ENCODE results near the gene PMPCA. TPM values are rescaled to one million over a fixed set of nuclear protein-coding genes. Genes with fewer than 3 reads are reported as not detected.

PMPCA gene
- total RNA-seq, 1 experiment from 2014 or later: 116 TPM

DNA sequence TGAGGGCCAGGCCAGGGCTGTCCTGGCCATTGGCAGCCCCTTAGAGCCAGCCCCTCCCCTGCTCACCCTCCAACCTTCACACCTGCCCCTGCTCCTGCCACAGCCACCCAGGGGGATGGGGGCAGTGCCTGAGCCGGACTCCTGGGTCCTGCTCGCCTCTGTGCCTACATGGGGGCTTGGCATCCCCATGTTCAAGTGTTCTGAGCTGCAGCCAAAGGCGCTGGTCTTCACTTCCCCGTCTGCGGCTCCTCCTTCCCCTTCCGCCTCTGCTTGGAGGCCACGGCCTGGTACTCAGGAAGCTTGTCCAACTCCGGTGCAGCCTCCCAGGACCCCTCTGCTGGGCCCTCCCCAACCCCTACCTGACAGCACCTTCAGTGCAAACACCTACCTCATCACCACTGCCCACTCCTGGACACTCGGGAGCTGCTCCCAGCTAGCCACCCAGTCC is 44.7 kb upstream of the PMPCA start:
- H2AFZ ChIP-seq (ENCODE audit: low read depth, low read length, poor library complexity, severe bottlenecking): no peak overlapping the region
- H3K4me2 ChIP-seq (ENCODE audit: low read length): no peak overlapping the region
- no peaks in the 10 kb centered on the region for H3K9me3 ChIP-seq (ENCODE audit: control insufficient read depth in 1 of 2, insufficient read depth in 1 of 2, low read depth in 1 of 2, low read length in 2 of 2)
- ATAC-seq (no peak), DNase-seq (ENCODE audit: low read depth, low spot score) (no peak)
- no peak for TF ChIP-seq EZH2phosphoT487 (IDR thresholded peaks at IDR 0.05; ENCODE audit: borderline replicate concordance)
- TF ChIP-seq CEBPB (IDR thresholded peaks at IDR 0.05; ENCODE audit: low read depth): no peak
- TF ChIP-seq JUND (IDR thresholded peaks at IDR 0.05): no peak
- no peak for TF ChIP-seq TCF7L2 (IDR thresholded peaks at IDR 0.05; ENCODE audit: borderline replicate concordance, extremely low read depth, insufficient read depth, insufficient read length)
- no peak for TF ChIP-seq ELF1 (IDR thresholded peaks at IDR 0.05; ENCODE audit: borderline replicate concordance, low read depth)
- TF ChIP-seq POLR2AphosphoS5 (IDR thresholded peaks at IDR 0.05; ENCODE audit: low read depth, low read length): no peak
- TF ChIP-seq ZFX (IDR thresholded peaks at IDR 0.05): no peak
- no peak for TF ChIP-seq POLR2A (IDR thresholded peaks at IDR 0.05; ENCODE audit: borderline replicate concordance, extremely low read depth, insufficient read depth, insufficient read length)
- no peak for TF ChIP-seq SIN3A (IDR thresholded peaks at IDR 0.05; ENCODE audit: low read depth)
- no peak overlapping the region for H3K4me3 ChIP-seq (replicated peaks in 1 of 2; ENCODE audit: low read depth in 1 of 2, low read length in 2 of 2)
- no TSS peak for BruUV-seq (replicated peaks)
- no peak overlapping the region for H3K9ac ChIP-seq (ENCODE audit: low read length)
- ChIA-PET CTCF (no interaction called here), RAD21 (ENCODE audit: low non-redundant PET in 1 of 2, low total read pairs in 2 of 2, uncharacterized antibody in 2 of 2, unreplicated experiment in 2 of 2) (no interaction called here), POLR2A (no interaction called here)
- no peaks in the 10 kb centered on the region for H3K79me2 ChIP-seq (ENCODE audit: insufficient read depth, low read length)
- no peaks in the 10 kb centered on the region for H4K20me1 ChIP-seq (ENCODE audit: insufficient read depth)
- intact Hi-C loops (cut with micrococcal nuclease): no loop called here
- H3K4me1 ChIP-seq (ENCODE audit: control insufficient read depth in 1 of 2, insufficient read depth in 2 of 2, low read length in 2 of 2): peaks cover 10 to 16% of the 10 kb centered on the region in 2 experiments
- no peaks in the 10 kb centered on the region for H3K27me3 ChIP-seq (ENCODE audit: insufficient read depth, low read length)
- H3K27ac ChIP-seq (ENCODE audit: low read depth, low read length): no peak overlapping the region
- no peaks in the 10 kb centered on the region for H3K36me3 ChIP-seq (ENCODE audit: control insufficient read depth in 1 of 2, insufficient read depth in 2 of 2, low read length in 2 of 2)
- H3K9me2 ChIP-seq (ENCODE audit: insufficient read depth): no peaks in the 10 kb centered on the region

GRCh38 chr9:136366826-136367225 is 43.6 kb upstream of the PMPCA start:
- Histone ChIP-seq H3K4me1 (ENCODE audit: control insufficient read depth in 1 of 2, insufficient read depth in 2 of 2, low read length in 2 of 2) (peaks cover 10 to 16% of the 10 kb centered on the region in 2 experiments), H3K9me3 (ENCODE audit: control insufficient read depth in 1 of 2, insufficient read depth in 1 of 2, low read depth in 1 of 2, low read length in 2 of 2) (no peaks in the 10 kb centered on the region), H3K4me3 (replicated peaks in 1 of 2; ENCODE audit: low read depth in 1 of 2, low read length in 2 of 2) (no peak overlapping the region), H3K27ac (ENCODE audit: low read depth, low read length) (no peak overlapping the region), H3K27me3 (ENCODE audit: insufficient read depth, low read length) (no peaks in the 10 kb centered on the region), H3K9ac (ENCODE audit: low read length) (no peak overlapping the region), H3K9me2 (ENCODE audit: insufficient read depth) (no peaks in the 10 kb centered on the region), H3K36me3 (ENCODE audit: control insufficient read depth in 1 of 2, insufficient read depth in 2 of 2, low read length in 2 of 2) (no peaks in the 10 kb centered on the region), H3K4me2 (ENCODE audit: low read length) (no peak overlapping the region), H3K79me2 (ENCODE audit: insufficient read depth, low read length) (no peaks in the 10 kb centered on the region), H4K20me1 (ENCODE audit: insufficient read depth) (no peaks in the 10 kb centered on the region), H2AFZ (ENCODE audit: low read depth, low read length, poor library complexity, severe bottlenecking) (no peak overlapping the region)
- no TSS peak for BruUV-seq (replicated peaks)
- intact Hi-C loops (cut with micrococcal nuclease): no loop called here
- TF ChIP-seq POLR2AphosphoS5 (IDR thresholded peaks at IDR 0.05; ENCODE audit: low read depth, low read length) (no peak), SP1 (IDR thresholded peaks at IDR 0.05; ENCODE audit: low read depth) (no peak), JUND (IDR thresholded peaks at IDR 0.05) (no peak), ATF3 (IDR thresholded peaks at IDR 0.05) (no peak), SIN3A (IDR thresholded peaks at IDR 0.05; ENCODE audit: low read depth) (no peak), REST (IDR thresholded peaks at IDR 0.05; ENCODE audit: low read depth) (no peak), ELF1 (IDR thresholded peaks at IDR 0.05; ENCODE audit: borderline replicate concordance, low read depth) (no peak), ZFX (IDR thresholded peaks at IDR 0.05) (no peak), CBX3 (IDR thresholded peaks at IDR 0.05; ENCODE audit: low read depth) (no peak), EZH2phosphoT487 (IDR thresholded peaks at IDR 0.05; ENCODE audit: borderline replicate concordance) (no peak), EGR1 (IDR thresholded peaks at IDR 0.05; ENCODE audit: low read depth) (no peak), SRF (IDR thresholded peaks at IDR 0.05; ENCODE audit: low read depth) (no peak)
- TF ChIP-seq, protein P1, sequence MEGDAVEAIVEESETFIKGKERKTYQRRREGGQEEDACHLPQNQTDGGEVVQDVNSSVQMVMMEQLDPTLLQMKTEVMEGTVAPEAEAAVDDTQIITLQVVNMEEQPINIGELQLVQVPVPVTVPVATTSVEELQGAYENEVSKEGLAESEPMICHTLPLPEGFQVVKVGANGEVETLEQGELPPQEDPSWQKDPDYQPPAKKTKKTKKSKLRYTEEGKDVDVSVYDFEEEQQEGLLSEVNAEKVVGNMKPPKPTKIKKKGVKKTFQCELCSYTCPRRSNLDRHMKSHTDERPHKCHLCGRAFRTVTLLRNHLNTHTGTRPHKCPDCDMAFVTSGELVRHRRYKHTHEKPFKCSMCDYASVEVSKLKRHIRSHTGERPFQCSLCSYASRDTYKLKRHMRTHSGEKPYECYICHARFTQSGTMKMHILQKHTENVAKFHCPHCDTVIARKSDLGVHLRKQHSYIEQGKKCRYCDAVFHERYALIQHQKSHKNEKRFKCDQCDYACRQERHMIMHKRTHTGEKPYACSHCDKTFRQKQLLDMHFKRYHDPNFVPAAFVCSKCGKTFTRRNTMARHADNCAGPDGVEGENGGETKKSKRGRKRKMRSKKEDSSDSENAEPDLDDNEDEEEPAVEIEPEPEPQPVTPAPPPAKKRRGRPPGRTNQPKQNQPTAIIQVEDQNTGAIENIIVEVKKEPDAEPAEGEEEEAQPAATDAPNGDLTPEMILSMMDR (IDR thresholded peaks at IDR 0.05 in 2 of 3, conservative IDR thresholded peaks at IDR 0.05 in 1 of 3; ENCODE audit: borderline replicate concordance in 1 of 3, insufficient read depth in 1 of 3, low read depth in 2 of 3, low read length in 2 of 3): no peak
- TF ChIP-seq, protein P2, sequence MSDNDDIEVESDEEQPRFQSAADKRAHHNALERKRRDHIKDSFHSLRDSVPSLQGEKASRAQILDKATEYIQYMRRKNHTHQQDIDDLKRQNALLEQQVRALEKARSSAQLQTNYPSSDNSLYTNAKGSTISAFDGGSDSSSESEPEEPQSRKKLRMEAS (IDR thresholded peaks at IDR 0.05): no peak
- ATAC-seq (no peak), DNase-seq (ENCODE audit: low read depth, low spot score) (no peak)
- ChIA-PET CTCF (interaction anchor here (0.8 kb wide), 1 partner anchor 32 kb away, joined by 3 read pairs; no protein-coding TSS in a partner anchor), RAD21 (ENCODE audit: low non-redundant PET in 1 of 2, low total read pairs in 2 of 2, uncharacterized antibody in 2 of 2, unreplicated experiment in 2 of 2) (no interaction called here), POLR2A (no interaction called here)
